IMR-90 (cell line): Measurements from ENCODE around the gene TSEN34. TPM values are rescaled to one million over a fixed set of nuclear protein-coding genes. Genes with fewer than 3 reads are reported as not detected.

Experiments
- CHD1 ChIP-seq: IDR thresholded peaks from 2 replicates; pipeline ENCODE4 v1.6.1; 2012; ENCODE audit warnings: low read depth, low read length, improper control_type of control experiment
- ELK1 ChIP-seq: fragments of 150-350 bp; IDR thresholded peaks from 2 replicates; pipeline ENCODE4 v1.6.1; 2016; ENCODE audit warnings: low read depth, mild to moderate bottlenecking, low read length, moderate library complexity, borderline replicate concordance
- MAFK ChIP-seq: IDR thresholded peaks from 2 replicates; pipeline ENCODE4 v1.6.1; 2012; ENCODE audit warnings: low read depth, low read length, improper control_type of control experiment
- MXI1 ChIP-seq: IDR thresholded peaks from 2 replicates; pipeline ENCODE4 v1.6.1; 2012; ENCODE audit warnings: low read depth, mild to moderate bottlenecking, low read length, moderate library complexity, borderline replicate concordance
- NFE2L2 ChIP-seq: fragments of 150-350 bp; IDR thresholded peaks from 2 replicates; pipeline ENCODE4 v1.6.1; 2016; ENCODE audit warnings: low read depth, mild to moderate bottlenecking, low read length
- RFX5 ChIP-seq: IDR thresholded peaks from 2 replicates; pipeline ENCODE4 v1.8.0; 2012; ENCODE audit warnings: low read depth, mild to moderate bottlenecking, low read length, moderate library complexity
- polyA plus RNA-seq, 3 experiments: library from polyadenylated mRNA; depleted of rRNA; stranded (reverse); fragments of >200 nt; gene quantifications; 2 replicates each; pipeline ENCODE4 v1.2.3, GENCODE V29; 2012; ENCODE audit warnings: low replicate concordance in 1 of 3
- total RNA-seq: library from RNA; depleted of rRNA; stranded (reverse); fragments of >200 nt; gene quantifications from 2 replicates; pipeline ENCODE4 v1.2.3, GENCODE V29; 2012

The TSEN34 gene
- total and polyA plus RNA-seq, 2 of the 4 experiments (the other 2 are of a cell fraction), result 32.1 to 69.4 TPM

- peak; percentile 72; the same call in 1 of the 2 replicates for TF ChIP-seq MXI1
- TF ChIP-seq NFE2L2, result no peak
- TF ChIP-seq ELK1, result no peak
- peak; percentile 68 for TF ChIP-seq RFX5
- TF ChIP-seq CHD1, result no peak
- no peak for TF ChIP-seq MAFK
These were observed 1.2 kb upstream of the TSEN34 start (continued) for GRCh38 chr19:54189735-54190502.
